ENCODE results near the gene OSCP1.

DNA sequence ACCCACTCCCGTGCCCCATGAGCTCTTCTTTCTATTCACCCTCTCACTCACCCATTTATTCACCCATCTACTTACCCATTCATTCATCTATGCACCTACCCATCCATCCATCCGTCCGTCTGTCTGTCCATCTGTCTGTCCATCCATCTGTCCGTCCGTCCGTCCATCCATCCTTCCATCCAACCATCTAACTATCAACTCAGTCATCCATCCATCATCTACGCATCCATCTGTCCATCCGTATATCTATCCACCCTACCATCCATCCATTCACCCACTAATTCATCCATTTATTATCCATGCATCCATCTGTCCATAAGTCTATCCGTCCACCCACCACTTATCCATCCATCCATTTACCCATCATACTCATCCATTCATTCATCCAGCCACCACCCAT lies 43.3 kb upstream of the OSCP1 start:
- TF ChIP-seq, protein P1, sequence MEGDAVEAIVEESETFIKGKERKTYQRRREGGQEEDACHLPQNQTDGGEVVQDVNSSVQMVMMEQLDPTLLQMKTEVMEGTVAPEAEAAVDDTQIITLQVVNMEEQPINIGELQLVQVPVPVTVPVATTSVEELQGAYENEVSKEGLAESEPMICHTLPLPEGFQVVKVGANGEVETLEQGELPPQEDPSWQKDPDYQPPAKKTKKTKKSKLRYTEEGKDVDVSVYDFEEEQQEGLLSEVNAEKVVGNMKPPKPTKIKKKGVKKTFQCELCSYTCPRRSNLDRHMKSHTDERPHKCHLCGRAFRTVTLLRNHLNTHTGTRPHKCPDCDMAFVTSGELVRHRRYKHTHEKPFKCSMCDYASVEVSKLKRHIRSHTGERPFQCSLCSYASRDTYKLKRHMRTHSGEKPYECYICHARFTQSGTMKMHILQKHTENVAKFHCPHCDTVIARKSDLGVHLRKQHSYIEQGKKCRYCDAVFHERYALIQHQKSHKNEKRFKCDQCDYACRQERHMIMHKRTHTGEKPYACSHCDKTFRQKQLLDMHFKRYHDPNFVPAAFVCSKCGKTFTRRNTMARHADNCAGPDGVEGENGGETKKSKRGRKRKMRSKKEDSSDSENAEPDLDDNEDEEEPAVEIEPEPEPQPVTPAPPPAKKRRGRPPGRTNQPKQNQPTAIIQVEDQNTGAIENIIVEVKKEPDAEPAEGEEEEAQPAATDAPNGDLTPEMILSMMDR (IDR thresholded peaks at IDR 0.05; ENCODE audit: low read depth, low read length) = no peak
- TF ChIP-seq, protein P2, sequence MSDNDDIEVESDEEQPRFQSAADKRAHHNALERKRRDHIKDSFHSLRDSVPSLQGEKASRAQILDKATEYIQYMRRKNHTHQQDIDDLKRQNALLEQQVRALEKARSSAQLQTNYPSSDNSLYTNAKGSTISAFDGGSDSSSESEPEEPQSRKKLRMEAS (IDR thresholded peaks at IDR 0.05; ENCODE audit: low read depth, low read length) = no peak
